ENCODE measurements around the gene TESK2. TPM values are rescaled to one million over a fixed set of nuclear protein-coding genes. Genes with fewer than 3 reads are reported as not detected.
"Not testable (repeated sequence)": the region's sequence is repeated elsewhere in the genome, so short reads cannot be mapped to it uniquely, and the experiment has no call there.

The TESK2 gene
- total and polyA plus RNA-seq, 8 donors: 1.5 to 3.6 (median 2.6) TPM

DNA sequence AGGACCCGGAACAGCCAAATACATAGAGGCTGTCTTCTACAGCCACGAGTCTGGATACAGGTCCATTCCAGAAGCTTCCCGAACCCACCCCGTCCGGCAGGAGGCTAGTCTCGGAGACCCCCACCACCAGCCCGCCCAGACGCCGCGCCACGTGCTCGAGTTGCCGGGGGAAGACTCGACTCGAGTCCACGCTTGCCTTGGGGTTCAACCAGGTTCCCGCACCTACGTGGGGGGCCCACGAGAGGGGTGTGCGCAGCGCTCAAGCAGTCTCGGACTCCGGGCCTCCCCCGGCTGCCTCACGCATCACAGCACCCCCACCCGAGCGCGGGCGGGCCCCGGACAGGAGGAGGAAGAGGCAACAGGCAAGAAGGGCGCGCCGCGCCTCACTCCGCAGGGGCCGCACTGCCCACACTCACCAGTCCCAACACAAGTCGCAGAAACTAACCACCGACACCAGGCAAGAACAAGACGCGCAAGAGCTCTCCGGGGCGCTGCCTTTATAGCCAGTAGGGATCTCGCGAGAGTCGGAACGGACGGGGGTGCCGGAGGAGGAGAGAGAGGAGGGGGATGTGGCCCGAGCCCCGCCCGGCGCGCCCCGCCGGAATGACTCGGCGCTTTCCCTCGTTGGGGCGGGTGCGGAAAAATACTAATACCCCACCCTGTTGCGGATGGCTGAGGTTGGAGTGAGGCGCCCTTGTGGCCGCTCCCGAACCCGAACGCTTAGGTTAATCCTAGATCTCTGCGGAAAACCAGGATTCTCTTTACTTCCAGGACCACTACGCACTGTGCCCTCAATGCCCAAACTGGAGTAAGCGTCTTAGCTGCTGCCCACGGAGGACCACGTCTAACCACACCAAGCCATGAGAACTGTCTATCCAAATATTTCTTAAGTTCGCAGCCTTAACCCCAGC lies 30.7 kb upstream of the TESK2 start, which contains the start of gene PRDX1:
PRDX1 (minus strand) TSS at position 472 of the 911 bp plus-strand sequence. CDS start 2,841 bp downstream, outside the sequence.
- Histone ChIP-seq H3K9me3 (no peaks in the 10 kb centered on the region), H3K36me3 (peaks cover 0 to 9% (median 0%) of the 10 kb centered on the region in 3 donors), H3K4me1 (peaks cover 0 to 13% (median 0%) of the 10 kb centered on the region in 3 donors), H3K27ac (peak within 1 kb of the TSS; percentile 64 to 93 (median 87)), H3K4me3 (peak within 1 kb of the TSS; percentile 61 to 94 (median 68)), H3K27me3 (no peaks in the 10 kb centered on the region)
- ATAC-seq (peak; percentile 94 to 98 (median 98)), DNase-seq (peak; percentile 94 to 99 (median 96)), FAIRE-seq (no peak)
- WGBS, 2 donors: 0 to 1% methylated on average over 54 to 72 of the region's 72 CpGs
- TF ChIP-seq, protein P1, sequence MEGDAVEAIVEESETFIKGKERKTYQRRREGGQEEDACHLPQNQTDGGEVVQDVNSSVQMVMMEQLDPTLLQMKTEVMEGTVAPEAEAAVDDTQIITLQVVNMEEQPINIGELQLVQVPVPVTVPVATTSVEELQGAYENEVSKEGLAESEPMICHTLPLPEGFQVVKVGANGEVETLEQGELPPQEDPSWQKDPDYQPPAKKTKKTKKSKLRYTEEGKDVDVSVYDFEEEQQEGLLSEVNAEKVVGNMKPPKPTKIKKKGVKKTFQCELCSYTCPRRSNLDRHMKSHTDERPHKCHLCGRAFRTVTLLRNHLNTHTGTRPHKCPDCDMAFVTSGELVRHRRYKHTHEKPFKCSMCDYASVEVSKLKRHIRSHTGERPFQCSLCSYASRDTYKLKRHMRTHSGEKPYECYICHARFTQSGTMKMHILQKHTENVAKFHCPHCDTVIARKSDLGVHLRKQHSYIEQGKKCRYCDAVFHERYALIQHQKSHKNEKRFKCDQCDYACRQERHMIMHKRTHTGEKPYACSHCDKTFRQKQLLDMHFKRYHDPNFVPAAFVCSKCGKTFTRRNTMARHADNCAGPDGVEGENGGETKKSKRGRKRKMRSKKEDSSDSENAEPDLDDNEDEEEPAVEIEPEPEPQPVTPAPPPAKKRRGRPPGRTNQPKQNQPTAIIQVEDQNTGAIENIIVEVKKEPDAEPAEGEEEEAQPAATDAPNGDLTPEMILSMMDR (IDR thresholded peaks at IDR 0.05): no peak
- intact Hi-C loops (cut with DNase I): no loop called here

DNA sequence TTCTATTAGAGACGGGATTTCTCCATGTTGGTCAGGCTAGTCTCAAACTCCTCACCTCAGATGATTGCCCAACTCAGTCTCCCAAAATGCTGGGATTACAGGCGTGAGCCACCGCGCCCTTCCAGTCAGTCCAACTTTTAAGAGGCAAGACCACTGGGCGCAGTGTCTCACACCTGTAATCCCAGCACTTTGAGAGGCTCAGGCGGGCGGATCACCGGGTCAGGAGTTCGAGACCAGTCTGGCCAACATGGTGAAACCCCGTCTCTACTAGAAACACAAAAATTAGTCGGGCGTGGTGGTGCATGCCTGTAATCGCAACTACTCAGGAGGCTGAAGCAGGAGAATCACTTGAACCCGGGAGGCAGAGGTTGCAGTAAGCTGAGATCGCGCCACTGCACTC lies 28.8 kb upstream of the TESK2 start:
- Histone ChIP-seq H3K4me3 (peak overlapping the region in 1 of 4 donors; percentile 94), H3K4me1 (peaks cover 0 to 13% (median 0%) of the 10 kb centered on the region in 3 donors), H3K36me3 (peaks cover 0 to 26% (median 3%) of the 10 kb centered on the region in 3 donors), H3K27ac (peak overlapping the region in 2 of 4 donors; percentile 12 to 39)
- H3K9me3 ChIP-seq, ATAC-seq, DNase-seq, H3K27me3 ChIP-seq, FAIRE-seq: not testable (repeated sequence)
- intact Hi-C loops (cut with DNase I): loop anchor here in 2 of 3 donors (5.0 to 10.0 kb wide), 3 partner anchors 33 to 355 kb away; partner anchors contain the start of gene AKR1A1 (in 1 of the 2)
- WGBS, 2 donors: 82 to 91% methylated on average over 16 of the region's 16 CpGs

DNA sequence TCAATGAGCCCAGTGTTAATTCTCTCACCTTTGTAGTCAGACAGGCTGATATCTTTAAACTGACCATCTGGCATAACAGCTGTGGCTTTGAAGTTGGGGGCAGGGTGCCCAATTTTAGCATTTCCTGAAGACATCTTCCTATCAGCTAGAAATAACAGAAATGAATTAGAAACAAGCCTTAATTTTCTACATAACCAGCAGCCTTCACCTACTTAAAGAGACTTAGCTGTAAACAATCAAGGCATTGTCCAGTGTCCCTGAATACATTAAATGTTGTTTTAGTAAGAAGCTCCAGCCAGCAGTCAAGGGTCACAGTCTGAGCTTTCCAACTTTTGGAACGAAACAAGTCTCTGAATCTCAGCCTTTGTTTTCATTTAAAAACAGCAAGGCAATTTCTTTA lies 27.9 kb upstream of the TESK2 start:
- no peak overlapping the region for H3K4me3 ChIP-seq
- WGBS, 2 donors: 3 to 5% methylated on average over 1 of the region's 1 CpG

DNA sequence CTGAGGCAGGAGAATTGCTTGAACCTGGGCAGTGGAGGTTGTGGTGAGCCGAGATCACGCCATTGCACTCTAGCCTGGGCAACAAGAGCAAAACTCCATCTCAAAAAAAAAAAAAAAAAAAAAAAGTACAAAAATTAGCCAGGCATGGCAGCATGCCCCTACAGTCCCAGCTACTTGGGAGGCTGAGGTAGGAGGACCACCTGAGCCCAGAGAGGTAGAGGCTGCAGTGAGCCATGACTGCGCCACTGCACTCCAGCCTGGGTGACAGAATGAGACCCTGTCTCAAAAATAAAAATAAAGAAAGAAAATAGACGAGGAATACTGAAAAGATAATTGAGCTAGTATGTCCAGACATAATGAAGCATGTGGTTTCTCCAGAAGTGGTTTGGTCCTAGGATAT lies 27.4 kb upstream of the TESK2 start:
- Histone ChIP-seq H3K4me1 (peaks cover 0 to 13% (median 0%) of the 10 kb centered on the region in 3 donors), H3K36me3 (peaks cover 2 to 40% (median 14%) of the 10 kb centered on the region in 3 donors)
- intact Hi-C loops (cut with DNase I): loop anchor here in 2 of 3 donors (5.0 to 10.0 kb wide), 3 partner anchors 34 to 356 kb away; partner anchors contain the start of gene AKR1A1 (in 1 of the 2)
- H3K4me3 ChIP-seq, FAIRE-seq, H3K9me3 ChIP-seq, ATAC-seq, H3K27me3 ChIP-seq, DNase-seq, H3K27ac ChIP-seq: not testable (repeated sequence)
- 76 to 82% methylated on average over 4 of the region's 4 CpGs for WGBS, 2 donors

More for the DNA sequence above, 27.9 kb upstream of the TESK2 start:
- Histone ChIP-seq H3K9me3 (no peaks in the 10 kb centered on the region), H3K27me3 (no peaks in the 10 kb centered on the region), H3K27ac (peak overlapping the region in 2 of 4 donors; percentile 12 to 39), H3K4me1 (peaks cover 0 to 13% (median 0%) of the 10 kb centered on the region in 3 donors), H3K36me3 (peaks cover 0 to 35% (median 10%) of the 10 kb centered on the region in 3 donors)
- ATAC-seq (no peak), DNase-seq (no peak), FAIRE-seq (no peak)
- TF ChIP-seq, protein P1 (IDR thresholded peaks at IDR 0.05): no peak
- intact Hi-C loops (cut with DNase I): loop anchor here in 2 of 3 donors (5.0 to 10.0 kb wide), 3 partner anchors 33 to 356 kb away; partner anchors contain the start of gene AKR1A1 (in 1 of the 2)

DNA sequence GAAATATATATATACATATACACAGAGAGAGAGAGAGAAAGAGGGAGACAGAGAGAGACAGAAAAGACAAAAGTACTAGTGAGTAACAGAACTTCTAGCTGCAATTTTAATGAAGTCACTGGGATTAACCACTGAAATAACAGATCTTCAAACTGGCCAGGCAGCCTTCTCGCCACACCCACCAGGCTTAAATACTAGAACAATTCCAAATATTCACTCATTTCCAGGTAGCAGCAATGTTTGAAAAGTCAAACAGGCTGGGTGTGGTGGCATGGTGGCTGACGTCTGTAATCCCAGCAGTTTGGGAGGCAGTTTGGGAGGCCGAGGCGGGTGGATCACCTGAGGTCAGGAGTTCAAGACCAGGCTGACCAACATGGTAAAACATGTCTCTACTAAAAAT lies 25.5 kb upstream of the TESK2 start:
- no peak for ATAC-seq
- TF ChIP-seq, protein P1 (IDR thresholded peaks at IDR 0.05): no peak
- Histone ChIP-seq H3K4me1 (peaks cover 0 to 13% (median 0%) of the 10 kb centered on the region in 3 donors), H3K27ac (no peak overlapping the region), H3K36me3 (peaks cover 2 to 44% (median 14%) of the 10 kb centered on the region in 3 donors), H3K27me3 (no peaks in the 10 kb centered on the region), H3K4me3 (no peak overlapping the region), H3K9me3 (no peaks in the 10 kb centered on the region)
- FAIRE-seq: no peak
- no peak for DNase-seq
- intact Hi-C loops (cut with DNase I): loop anchor here in 2 of 3 donors (5.0 to 10.0 kb wide), 3 partner anchors 36 to 358 kb away; partner anchors contain the start of gene AKR1A1 (in 1 of the 2)
- 88 to 91% methylated on average over 4 of the region's 4 CpGs for WGBS, 2 donors

Data from pancreas (tissue), 10 donors.